Measurements from ENCODE around the gene AMOTL1.
"Not testable (repeated sequence)": the region's sequence is repeated elsewhere in the genome, so short reads cannot be mapped to it uniquely, and the experiment has no call there.

The AMOTL1 gene

DNA sequence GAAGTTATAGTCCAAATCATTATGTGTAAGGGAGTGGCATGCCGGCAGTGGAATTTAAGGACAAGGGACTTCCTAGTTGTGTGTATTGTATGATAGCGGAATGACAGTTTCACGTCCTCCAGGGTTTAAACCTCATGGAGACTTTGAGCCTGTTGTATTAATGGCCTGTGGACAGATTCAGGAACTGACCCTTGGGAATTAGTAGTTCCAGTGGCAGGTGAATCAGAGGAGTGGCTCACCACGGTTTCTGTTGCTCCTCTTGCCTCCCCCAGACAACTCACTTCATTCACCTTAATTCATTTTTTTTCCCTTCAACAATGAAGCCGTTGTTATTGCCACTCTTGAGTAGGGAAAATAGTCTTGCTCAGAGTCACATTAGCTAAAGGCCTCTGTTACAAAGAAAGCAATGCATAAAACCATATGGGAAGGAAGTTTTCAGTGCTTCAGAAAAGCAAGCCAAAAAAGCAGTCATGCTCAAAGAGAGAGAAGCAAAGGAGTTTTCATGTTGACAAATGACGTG is 22.6 kb downstream of the AMOTL1 start:
- no peak overlapping the region for H3K4me2 ChIP-seq (ENCODE audit: low read length, poor library complexity, severe bottlenecking)
- H4K8ac ChIP-seq (ENCODE audit: low read length) = no peak overlapping the region
- H2AFZ ChIP-seq (ENCODE audit: low read depth, low read length) = no peak overlapping the region
- no peaks in the 10 kb centered on the region for H3K9me3 ChIP-seq (ENCODE audit: control insufficient read depth, low read length)
- no peak overlapping the region for H3K14ac ChIP-seq (ENCODE audit: low read length in 2 of 2)
- no peak for DNase-seq
- no peak overlapping the region for H2BK15ac ChIP-seq (ENCODE audit: low read depth, poor library complexity, severe bottlenecking)
- 92% methylated on average over 5 of the region's 6 CpGs for WGBS
- H3K79me1 ChIP-seq (replicated peaks; ENCODE audit: low read length, poor library complexity, severe bottlenecking) = peaks cover 1% of the 10 kb centered on the region
- peak overlapping the region; percentile 3 for H3K9ac ChIP-seq (ENCODE audit: low read length)
- no peak overlapping the region for H3K18ac ChIP-seq (ENCODE audit: low read depth in 1 of 2, low read length in 2 of 2)
- H2AK5ac ChIP-seq (ENCODE audit: low read length, severe bottlenecking) = peak overlapping the region; percentile 24
- no peaks in the 10 kb centered on the region for H3K27me3 ChIP-seq (ENCODE audit: control insufficient read depth in 1 of 2, insufficient read depth in 1 of 2, low read length in 2 of 2)
- no peak overlapping the region for H2BK12ac ChIP-seq (ENCODE audit: low read length in 2 of 2)
- no peak overlapping the region for H4K91ac ChIP-seq (ENCODE audit: low read length)
- H3K4ac ChIP-seq (ENCODE audit: low read depth in 1 of 2, low read length in 2 of 2) = no peak overlapping the region
- peaks cover 17% of the 10 kb centered on the region for H3K4me1 ChIP-seq (ENCODE audit: control insufficient read depth, insufficient read depth, low read depth, low read length)
- H3K27ac ChIP-seq (ENCODE audit: low read length, poor library complexity, severe bottlenecking) = peak overlapping the region; percentile 69
- no peaks in the 10 kb centered on the region for H3K36me3 ChIP-seq (ENCODE audit: control insufficient read depth in 1 of 2, insufficient read depth in 2 of 2, low read depth in 1 of 2, low read length in 2 of 2)
- H3K4me3 ChIP-seq (ENCODE audit: insufficient read depth in 1 of 2, low read depth in 1 of 2, low read length in 2 of 2) = no peak overlapping the region
- no peak overlapping the region for H2BK120ac ChIP-seq (ENCODE audit: low read depth, low read length)
- H3K23ac ChIP-seq (ENCODE audit: low read length in 2 of 2) = no peak overlapping the region
- H2BK5ac ChIP-seq (ENCODE audit: low read depth, low read length, poor library complexity, severe bottlenecking) = no peak overlapping the region

DNA sequence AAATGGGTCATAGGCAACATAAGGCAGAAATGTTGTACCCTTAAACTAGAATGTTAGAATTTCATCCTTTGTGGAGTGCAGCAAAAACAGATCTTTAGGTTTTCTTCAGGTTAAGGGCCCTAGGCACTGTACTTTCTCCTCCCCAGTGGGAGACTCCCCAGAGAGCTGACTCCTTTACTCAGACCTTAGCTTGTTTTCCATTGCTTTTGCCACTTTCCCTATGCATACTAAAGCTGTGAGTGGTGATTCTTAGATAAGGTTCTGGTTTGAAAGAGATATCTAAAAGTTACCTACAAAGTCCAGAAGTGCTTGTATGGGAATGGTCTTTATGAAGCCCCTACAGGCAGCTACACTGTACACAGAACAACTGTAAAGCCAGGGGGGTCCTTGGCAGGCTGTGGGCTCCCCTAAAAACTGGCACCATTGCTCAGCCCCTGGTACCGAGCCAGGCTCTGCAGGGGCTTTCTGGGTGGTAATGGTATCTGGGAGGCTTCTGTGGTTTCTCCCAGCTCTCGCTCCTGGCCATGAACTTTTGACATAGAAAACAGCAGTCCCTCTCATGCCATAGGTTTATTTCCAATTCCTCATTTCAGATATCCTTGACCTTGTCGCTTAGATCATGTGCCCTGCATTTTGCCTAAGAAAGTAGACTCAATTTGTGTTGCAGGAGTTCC is 23.2 kb downstream of the AMOTL1 start:
- H3K27ac ChIP-seq (ENCODE audit: low read length, poor library complexity, severe bottlenecking) = peak overlapping the region; percentile 69
- 100% methylated on average over 2 of the region's 3 CpGs for WGBS
- H2BK12ac ChIP-seq (ENCODE audit: low read length in 2 of 2) = no peak overlapping the region
- peaks cover 1% of the 10 kb centered on the region for H3K79me1 ChIP-seq (replicated peaks; ENCODE audit: low read length, poor library complexity, severe bottlenecking)
- H2BK15ac ChIP-seq (ENCODE audit: low read depth, poor library complexity, severe bottlenecking) = no peak overlapping the region
- H3K9ac ChIP-seq (ENCODE audit: low read length) = peak overlapping the region; percentile 3
- no peak overlapping the region for H3K4me2 ChIP-seq (ENCODE audit: low read length, poor library complexity, severe bottlenecking)
- no peak overlapping the region for H4K91ac ChIP-seq (ENCODE audit: low read length)
- no peak overlapping the region for H2BK5ac ChIP-seq (ENCODE audit: low read depth, low read length, poor library complexity, severe bottlenecking)
- H3K9me3 ChIP-seq (ENCODE audit: control insufficient read depth, low read length) = no peaks in the 10 kb centered on the region
- H3K36me3 ChIP-seq (ENCODE audit: control insufficient read depth in 1 of 2, insufficient read depth in 2 of 2, low read depth in 1 of 2, low read length in 2 of 2) = no peaks in the 10 kb centered on the region
- DNase-seq = no peak
- no peak overlapping the region for H3K4ac ChIP-seq (ENCODE audit: low read depth in 1 of 2, low read length in 2 of 2)
- H3K14ac ChIP-seq (ENCODE audit: low read length in 2 of 2) = no peak overlapping the region
- H3K18ac ChIP-seq (ENCODE audit: low read depth in 1 of 2, low read length in 2 of 2) = no peak overlapping the region
- peak overlapping the region; percentile 83 for H2AK5ac ChIP-seq (ENCODE audit: low read length, severe bottlenecking)
- H3K23ac ChIP-seq (ENCODE audit: low read length in 2 of 2) = no peak overlapping the region
- peak overlapping the region; percentile 74 for H2BK120ac ChIP-seq (ENCODE audit: low read depth, low read length)
- H3K27me3 ChIP-seq (ENCODE audit: control insufficient read depth in 1 of 2, insufficient read depth in 1 of 2, low read length in 2 of 2) = no peaks in the 10 kb centered on the region
- H3K4me1 ChIP-seq (ENCODE audit: control insufficient read depth, insufficient read depth, low read depth, low read length) = peaks cover 15% of the 10 kb centered on the region
- no peak overlapping the region for H2AFZ ChIP-seq (ENCODE audit: low read depth, low read length)
- H4K8ac ChIP-seq (ENCODE audit: low read length) = no peak overlapping the region
- no peak overlapping the region for H3K4me3 ChIP-seq (ENCODE audit: insufficient read depth in 1 of 2, low read depth in 1 of 2, low read length in 2 of 2)

DNA sequence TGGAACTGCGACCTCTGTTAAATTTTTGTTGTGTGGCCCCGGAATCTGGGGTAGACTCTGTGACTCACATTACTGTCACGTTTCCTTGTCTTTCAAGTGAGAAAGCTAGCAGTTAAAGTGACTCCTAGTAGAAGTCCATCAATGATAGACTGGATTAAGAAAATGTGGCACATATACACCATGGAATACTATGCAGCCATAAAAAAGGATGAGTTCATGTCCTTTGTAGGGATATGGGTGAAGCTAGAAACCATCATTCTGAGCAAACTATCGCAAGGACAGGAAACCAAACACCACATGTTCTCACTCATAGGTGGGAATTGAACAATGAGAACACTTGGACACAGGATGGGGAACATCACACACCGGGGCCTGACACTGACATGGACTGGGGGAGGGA is 23.8 kb downstream of the AMOTL1 start:
- WGBS = 97% methylated on average over 3 of the region's 5 CpGs

DNA sequence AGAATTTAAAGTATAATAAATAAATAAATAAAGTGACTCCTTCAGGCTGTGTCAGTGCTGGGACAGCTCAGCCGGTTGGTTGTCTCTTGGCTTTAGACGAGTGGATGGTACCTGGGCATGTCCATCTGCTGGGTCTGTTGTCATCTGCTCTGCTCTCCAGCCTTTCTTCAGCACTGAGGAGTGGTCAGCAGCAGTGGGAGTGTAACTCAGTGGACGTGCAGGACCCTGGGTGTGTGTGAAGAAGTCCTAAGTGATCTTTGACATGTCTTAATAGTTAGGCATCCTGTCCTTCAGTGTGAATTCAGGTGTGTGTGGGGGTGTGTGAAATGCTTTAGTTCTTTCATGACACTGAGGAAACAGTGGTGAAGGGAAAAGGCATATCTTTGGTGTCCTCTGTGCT is 24.3 kb downstream of the AMOTL1 start:
- Histone ChIP-seq H3K9me3 (ENCODE audit: control insufficient read depth, low read length) (no peaks in the 10 kb centered on the region), H3K18ac (ENCODE audit: low read depth in 1 of 2, low read length in 2 of 2) (no peak overlapping the region), H4K8ac (ENCODE audit: low read length) (no peak overlapping the region), H3K27me3 (ENCODE audit: control insufficient read depth in 1 of 2, insufficient read depth in 1 of 2, low read length in 2 of 2) (no peaks in the 10 kb centered on the region), H2AFZ (ENCODE audit: low read depth, low read length) (no peak overlapping the region), H3K4me2 (ENCODE audit: low read length, poor library complexity, severe bottlenecking) (no peak overlapping the region), H3K36me3 (ENCODE audit: control insufficient read depth in 1 of 2, insufficient read depth in 2 of 2, low read depth in 1 of 2, low read length in 2 of 2) (peaks cover 0 to under 1% of the 10 kb centered on the region in 2 experiments), H3K4me1 (ENCODE audit: control insufficient read depth, insufficient read depth, low read depth, low read length) (peaks cover 16% of the 10 kb centered on the region), H3K4me3 (ENCODE audit: insufficient read depth in 1 of 2, low read depth in 1 of 2, low read length in 2 of 2) (no peak overlapping the region), H3K27ac (ENCODE audit: low read length, poor library complexity, severe bottlenecking) (no peak overlapping the region), H3K4ac (ENCODE audit: low read depth in 1 of 2, low read length in 2 of 2) (no peak overlapping the region), H3K14ac (ENCODE audit: low read length in 2 of 2) (peak overlapping the region in 1 of 2 experiments; percentile 6), H3K23ac (ENCODE audit: low read length in 2 of 2) (no peak overlapping the region), H3K79me1 (replicated peaks; ENCODE audit: low read length, poor library complexity, severe bottlenecking) (peaks cover 1% of the 10 kb centered on the region), H2BK5ac (ENCODE audit: low read depth, low read length, poor library complexity, severe bottlenecking) (no peak overlapping the region), H2AK5ac (ENCODE audit: low read length, severe bottlenecking) (peak overlapping the region; percentile 59), H2BK12ac (ENCODE audit: low read length in 2 of 2) (no peak overlapping the region), H4K91ac (ENCODE audit: low read length) (no peak overlapping the region), H2BK120ac (ENCODE audit: low read depth, low read length) (no peak overlapping the region), H2BK15ac (ENCODE audit: low read depth, poor library complexity, severe bottlenecking) (no peak overlapping the region), H3K9ac (ENCODE audit: low read length) (peak overlapping the region; percentile 90)
- 84% methylated on average over 3 of the region's 3 CpGs for WGBS
- DNase-seq = no peak

More for the DNA sequence above, 23.8 kb downstream of the AMOTL1 start:
- H4K8ac ChIP-seq (ENCODE audit: low read length); H3K23ac ChIP-seq (ENCODE audit: low read length in 2 of 2); DNase-seq; H3K14ac ChIP-seq (ENCODE audit: low read length in 2 of 2); H3K4me2 ChIP-seq (ENCODE audit: low read length, poor library complexity, severe bottlenecking); H3K4me3 ChIP-seq (ENCODE audit: insufficient read depth in 1 of 2, low read depth in 1 of 2, low read length in 2 of 2); H2BK12ac ChIP-seq (ENCODE audit: low read length in 2 of 2); H2AK5ac ChIP-seq (ENCODE audit: low read length, severe bottlenecking); H2BK5ac ChIP-seq (ENCODE audit: low read depth, low read length, poor library complexity, severe bottlenecking); H2AFZ ChIP-seq (ENCODE audit: low read depth, low read length); H3K9ac ChIP-seq (ENCODE audit: low read length); H2BK15ac ChIP-seq (ENCODE audit: low read depth, poor library complexity, severe bottlenecking); H3K36me3 ChIP-seq (ENCODE audit: control insufficient read depth in 1 of 2, insufficient read depth in 2 of 2, low read depth in 1 of 2, low read length in 2 of 2); H3K27me3 ChIP-seq (ENCODE audit: control insufficient read depth in 1 of 2, insufficient read depth in 1 of 2, low read length in 2 of 2); H3K4ac ChIP-seq (ENCODE audit: low read depth in 1 of 2, low read length in 2 of 2); H3K9me3 ChIP-seq (ENCODE audit: control insufficient read depth, low read length); H3K79me1 ChIP-seq (replicated peaks; ENCODE audit: low read length, poor library complexity, severe bottlenecking); H4K91ac ChIP-seq (ENCODE audit: low read length); H3K18ac ChIP-seq (ENCODE audit: low read depth in 1 of 2, low read length in 2 of 2); H2BK120ac ChIP-seq (ENCODE audit: low read depth, low read length): not testable (repeated sequence)
- peaks cover 16% of the 10 kb centered on the region for H3K4me1 ChIP-seq (ENCODE audit: control insufficient read depth, insufficient read depth, low read depth, low read length)
- peak overlapping the region; percentile 69 for H3K27ac ChIP-seq (ENCODE audit: low read length, poor library complexity, severe bottlenecking)
